M059J (cell line): ENCODE results near the gene CPEB4. TPM values are rescaled to one million over a fixed set of nuclear protein-coding genes. Genes with fewer than 3 reads are reported as not detected.

Experiments
- DNase-seq: peaks from one replicate; pipeline ENCODE4 v3.0.0-alpha.2; 2012; ENCODE audit warnings: low read depth
- total RNA-seq: library from RNA; depleted of rRNA; stranded (reverse); fragments of >200 nt; shearing (Covaris generic); gene quantifications from 2 replicates; pipeline ENCODE4 v1.2.3, GENCODE V29; 2014

CPEB4 gene
- total RNA-seq, 1 experiment from 2014 or later = 20.5 TPM

GRCh38 chr5:173941758-173942401 lies 53.7 kb downstream of the CPEB4 start:
- peak; percentile 73 for DNase-seq

- DNase-seq = no peak
Observed at GRCh38 chr5:173944511-173944910, 56.4 kb downstream of the CPEB4 start.

GRCh38 chr5:173945160-173945559 lies 57.0 kb downstream of the CPEB4 start:
- DNase-seq = no peak

- no peak for DNase-seq
Observed at GRCh38 chr5:173946323-173946722, 58.2 kb downstream of the CPEB4 start.

- DNase-seq = no peak
Observed at GRCh38 chr5:173950829-173951228, 62.7 kb downstream of the CPEB4 start.

GRCh38 chr5:173953528-173954090 lies 65.5 kb downstream of the CPEB4 start:
- peak; percentile 81 for DNase-seq

- peak; percentile 40 for DNase-seq
Observed at GRCh38 chr5:173954671-173955521, 66.7 kb downstream of the CPEB4 start.

- no peak for DNase-seq
Observed at GRCh38 chr5:173960986-173961385, 72.8 kb downstream of the CPEB4 start.

- DNase-seq = no peak
Observed at GRCh38 chr5:173961418-173961817, 73.3 kb downstream of the CPEB4 start.

GRCh38 chr5:173962436-173962972 lies 74.4 kb downstream of the CPEB4 start:
- no peak for DNase-seq

GRCh38 chr5:173963182-173963838 lies 75.2 kb downstream of the CPEB4 start:
- peak; percentile 86 for DNase-seq

- peak; percentile 50 for DNase-seq
Observed at GRCh38 chr5:173963867-173964441, 75.8 kb downstream of the CPEB4 start.

GRCh38 chr5:173964506-173964905 lies 76.4 kb downstream of the CPEB4 start:
- no peak for DNase-seq

- no peak for DNase-seq
Observed at GRCh38 chr5:173967241-173967640, 79.1 kb downstream of the CPEB4 start.

- no peak for DNase-seq
Observed at GRCh38 chr5:173968154-173968797, 80.1 kb downstream of the CPEB4 start.

GRCh38 chr5:173969167-173970049 lies 81.3 kb downstream of the CPEB4 start:
- DNase-seq = peak; percentile 60

GRCh38 chr5:173970878-173971650 lies 82.9 kb downstream of the CPEB4 start:
- no peak for DNase-seq

GRCh38 chr5:173971681-173972345 lies 83.7 kb downstream of the CPEB4 start:
- DNase-seq = no peak

GRCh38 chr5:173972607-173972924 lies 84.4 kb downstream of the CPEB4 start:
- DNase-seq = no peak
